GM18870 (cell line): ENCODE results near the gene HARS1.
"Not testable (repeated sequence)": the region's sequence is repeated elsewhere in the genome, so short reads cannot be mapped to it uniquely, and the experiment has no call there.

Experiments
- ATAC-seq: cut with Tn5 transposase; IDR thresholded peaks from one replicate; pipeline ENCODE4 v1.9.1; 2021; ENCODE audit warnings: moderate library complexity; ENCODE audit not compliant: unreplicated experiment

HARS1 gene

GRCh38 chr5:140690941-140691924, at the start of gene HARS1, which contains the start of gene HARS2:
HARS1 (minus strand) TSS chr5:140691370; CDS start chr5:140691304, 66 bp downstream.
HARS2 (plus strand) TSS chr5:140691455; CDS start chr5:140691649, 194 bp downstream.
- ATAC-seq = peak; percentile 92

- ATAC-seq = no peak
Observed at GRCh38 chr5:140737486-140737885, 46.3 kb upstream of the HARS1 start.

- no peak for ATAC-seq
Observed at GRCh38 chr5:140734354-140734753, 43.2 kb upstream of the HARS1 start.

- no peak for ATAC-seq
Observed at GRCh38 chr5:140733098-140733497, 41.9 kb upstream of the HARS1 start.

- peak; percentile 76 for ATAC-seq
Observed at GRCh38 chr5:140725799-140726471, 34.8 kb upstream of the HARS1 start.

GRCh38 chr5:140721395-140721794, 30.2 kb upstream of the HARS1 start:
- not testable (repeated sequence) for ATAC-seq

GRCh38 chr5:140720738-140721137, 29.6 kb upstream of the HARS1 start:
- not testable (repeated sequence) for ATAC-seq

GRCh38 chr5:140718266-140718592, 27.1 kb upstream of the HARS1 start:
- ATAC-seq = no peak

- ATAC-seq = not testable (repeated sequence)
Observed at GRCh38 chr5:140716238-140716637, 25.1 kb upstream of the HARS1 start.

GRCh38 chr5:140713562-140714094, 22.5 kb upstream of the HARS1 start:
- ATAC-seq = no peak

GRCh38 chr5:140711794-140712193, 20.6 kb upstream of the HARS1 start:
- no peak for ATAC-seq

- ATAC-seq = peak; percentile 92
Observed at GRCh38 chr5:140710899-140711552, 19.9 kb upstream of the HARS1 start.

- ATAC-seq = not testable (repeated sequence)
Observed at GRCh38 chr5:140708787-140709186, 17.6 kb upstream of the HARS1 start.

GRCh38 chr5:140707812-140708211, 16.6 kb upstream of the HARS1 start:
- no peak for ATAC-seq

GRCh38 chr5:140700177-140701144, 9.3 kb upstream of the HARS1 start, which contains the start of gene ZMAT2:
ZMAT2 (plus strand) TSS chr5:140700447; CDS start chr5:140700461, 14 bp downstream.
- peak; percentile 98 for ATAC-seq

- ATAC-seq = no peak
Observed at GRCh38 chr5:140696891-140697492, 5.8 kb upstream of the HARS1 start.

- no peak for ATAC-seq
Observed at GRCh38 chr5:140694276-140694675, 3.1 kb upstream of the HARS1 start.

GRCh38 chr5:140690376-140690932, 716 bp downstream of the HARS1 start:
- no peak for ATAC-seq

- no peak for ATAC-seq
Observed at GRCh38 chr5:140678993-140679392, 12.2 kb downstream of the HARS1 start.
